Stomach (tissue), 4 donors: ENCODE results near the gene ERH.

Experiments used
- CTCF ChIP-seq, 7 experiments: fragments of 450-650 bp in 4 of 7; fragments of 200-600 bp in 3 of 7; sonication (generic) in 3 of 7; IDR thresholded peaks; one replicate each; pipeline ENCODE4 v1.5.1; 2016 to 2019; ENCODE audit warnings: antibody characterized with exemption in 7 of 7, control low read depth in 2 of 7, mild to moderate bottlenecking in 1 of 7
- POLR2A ChIP-seq, 4 donors: fragments of 450-650 bp; IDR thresholded peaks; one replicate each; pipeline ENCODE4 v1.6.1; 2016; ENCODE audit warnings: antibody characterized with exemption in 4 of 4, control low read depth in 2 of 4, mild to moderate bottlenecking in 1 of 4, moderate library complexity in 1 of 4
- POLR2AphosphoS5 ChIP-seq, 3 donors: sonication (generic); formaldehyde crosslinking; IDR thresholded peaks; one replicate each; pipeline ENCODE4 v1.6.1; 2016; ENCODE audit warnings: antibody characterized with exemption in 3 of 3

- no peak for TF ChIP-seq CTCF (IDR thresholded peaks at IDR 0.05)
- no peak for TF ChIP-seq POLR2AphosphoS5 (IDR thresholded peaks at IDR 0.05)
- TF ChIP-seq POLR2A (IDR thresholded peaks at IDR 0.05): no peak
Observed at GRCh38 chr14:69363964-69364363, 34.1 kb downstream of the ERH start.
